ENCODE measurements around the gene PC.

- TF ChIP-seq CTCF (IDR thresholded peaks at IDR 0.05) (no peak), EP300 (IDR thresholded peaks at IDR 0.05) (no peak), POLR2A (IDR thresholded peaks at IDR 0.05) (peak in 1 of 2 donors; percentile 19), POLR2AphosphoS5 (IDR thresholded peaks at IDR 0.05) (no peak)
Observed at GRCh38 chr11:66951927-66952337, 6.3 kb downstream of the PC start.

All from sigmoid colon (tissue), 4 donors.